GM21367 (cell line): ENCODE results near the gene ATP5F1B.

ENCODE experiments used
- ATAC-seq: cut with Tn5 transposase; IDR thresholded peaks from one replicate; pipeline ENCODE4 v1.9.1; 2021; ENCODE audit not compliant: unreplicated experiment

Gene ATP5F1B

GRCh38 chr12:56622535-56622934 is 23.2 kb downstream of the ATP5F1B start:
- no peak for ATAC-seq

GRCh38 chr12:56616925-56617324 is 28.9 kb downstream of the ATP5F1B start:
- ATAC-seq = no peak

GRCh38 chr12:56616244-56616643 is 29.5 kb downstream of the ATP5F1B start:
- ATAC-seq = no peak

GRCh38 chr12:56614627-56615026 is 31.2 kb downstream of the ATP5F1B start:
- no peak for ATAC-seq

GRCh38 chr12:56604355-56604754 is 41.4 kb downstream of the ATP5F1B start:
- no peak for ATAC-seq

- no peak for ATAC-seq
Observed at GRCh38 chr12:56602239-56602638, 43.5 kb downstream of the ATP5F1B start.

- ATAC-seq = no peak
Observed at GRCh38 chr12:56601503-56601902, 44.3 kb downstream of the ATP5F1B start.

GRCh38 chr12:56600753-56601152 is 45.0 kb downstream of the ATP5F1B start:
- no peak for ATAC-seq

GRCh38 chr12:56599797-56600196 is 46.0 kb downstream of the ATP5F1B start:
- ATAC-seq = no peak

- ATAC-seq = no peak
Observed at GRCh38 chr12:56599041-56599440, 46.7 kb downstream of the ATP5F1B start.

GRCh38 chr12:56596815-56597214 is 49.0 kb downstream of the ATP5F1B start:
- no peak for ATAC-seq

GRCh38 chr12:56593909-56594621 is 51.7 kb downstream of the ATP5F1B start:
- no peak for ATAC-seq

GRCh38 chr12:56591961-56592360 is 53.8 kb downstream of the ATP5F1B start:
- ATAC-seq = no peak

- ATAC-seq = no peak
Observed at GRCh38 chr12:56591126-56591525, 54.7 kb downstream of the ATP5F1B start.

- no peak for ATAC-seq
Observed at GRCh38 chr12:56590237-56590830, 55.5 kb downstream of the ATP5F1B start.

- no peak for ATAC-seq
Observed at GRCh38 chr12:56589783-56590182, 56.0 kb downstream of the ATP5F1B start.
